NT2/D1 (cell line): ENCODE measurements around the gene TTYH2.

Experiments used
- SUZ12 ChIP-seq: IDR thresholded peaks from 2 replicates; pipeline ENCODE4 v1.6.1; 2011; ENCODE audit not compliant: insufficient read length, insufficient read depth; ENCODE audit errors: extremely low read depth
- YY1 ChIP-seq: IDR thresholded peaks from 2 replicates; pipeline ENCODE4 v1.6.1; 2011; ENCODE audit not compliant: insufficient read length, insufficient read depth

GRCh38 chr17:74220946-74221818 lies 7.8 kb downstream of the TTYH2 start:
- TF ChIP-seq YY1 = no peak
- no peak for TF ChIP-seq SUZ12
